HG02759 (cell line): Measurements from ENCODE around the gene MMP28.

Source experiments
- ATAC-seq: cut with Tn5 transposase; IDR thresholded peaks from one replicate; pipeline ENCODE4 v1.9.1; 2021; ENCODE audit warnings: mild to moderate bottlenecking, moderate library complexity; ENCODE audit not compliant: unreplicated experiment

MMP28 gene

DNA sequence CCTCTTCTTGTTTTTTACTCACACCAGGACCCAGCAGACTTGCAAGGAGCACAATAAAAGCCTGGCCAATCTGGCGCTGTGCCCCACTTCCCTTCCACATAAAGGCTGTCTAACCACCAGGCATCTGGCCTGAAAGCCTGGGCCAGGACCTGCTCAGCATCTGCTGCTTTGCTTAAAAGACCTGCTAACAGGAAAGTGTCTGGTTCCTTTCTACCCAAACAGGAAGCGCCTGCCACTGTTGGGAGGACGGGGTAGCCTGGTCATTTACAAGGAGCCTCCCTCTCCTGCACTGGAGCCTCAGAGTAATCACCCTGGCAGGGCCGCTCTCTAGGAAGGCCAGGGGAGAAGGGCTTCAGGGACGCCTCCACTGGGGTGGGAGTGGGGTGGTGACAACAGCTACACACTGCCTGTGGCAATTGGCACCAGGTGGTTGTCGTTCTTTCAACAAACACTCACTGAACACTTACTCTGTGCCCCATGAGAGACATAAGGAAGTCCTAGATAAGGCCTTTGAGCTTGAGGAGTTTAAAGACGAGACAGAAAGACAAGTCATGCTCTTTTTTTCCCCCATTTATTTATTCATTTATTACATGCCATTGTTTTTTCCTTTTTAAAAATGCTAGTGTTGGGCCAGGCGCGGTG is 6.3 kb upstream of the MMP28 start:
- ATAC-seq, result no peak

DNA sequence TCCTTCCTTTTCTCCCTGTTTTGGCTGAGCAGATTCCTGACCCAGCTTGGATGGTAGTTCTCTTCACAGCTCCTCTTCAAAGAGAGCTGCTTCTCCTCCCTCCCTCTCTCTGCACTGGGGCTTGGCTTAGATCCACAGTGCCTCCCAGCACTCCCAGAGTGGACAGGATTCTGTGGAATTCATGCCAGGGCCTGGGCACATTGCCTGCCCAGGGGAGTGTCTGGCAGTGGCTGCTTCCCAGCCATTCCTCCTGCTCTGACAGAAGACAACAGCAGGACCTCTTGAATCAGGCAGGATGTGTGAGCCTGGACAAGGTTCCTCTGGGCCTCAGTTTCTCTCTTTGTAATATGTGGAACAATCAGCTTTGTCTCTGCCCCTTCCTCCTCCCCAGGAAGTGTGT is 4.5 kb upstream of the MMP28 start:
- ATAC-seq, result no peak

DNA sequence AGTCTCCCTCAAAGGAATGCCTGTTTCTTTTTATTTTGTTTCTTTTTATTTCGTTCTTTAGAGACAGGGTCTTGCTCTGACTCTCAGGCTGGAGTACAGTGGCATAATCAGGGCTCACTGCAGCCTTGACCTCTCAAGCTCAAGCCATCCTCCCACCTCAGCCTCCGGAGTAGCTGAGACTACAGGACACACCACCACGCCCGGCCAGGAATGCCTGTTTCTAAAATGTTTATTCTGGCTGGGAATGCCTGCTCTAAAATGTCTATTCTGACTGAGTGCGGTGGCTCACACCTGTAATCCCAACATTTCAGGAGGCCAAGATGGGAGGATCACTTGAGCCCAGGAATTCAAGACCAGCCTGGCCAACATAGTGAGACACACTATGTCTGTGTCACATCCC is 2.5 kb upstream of the MMP28 start:
- no peak for ATAC-seq

DNA sequence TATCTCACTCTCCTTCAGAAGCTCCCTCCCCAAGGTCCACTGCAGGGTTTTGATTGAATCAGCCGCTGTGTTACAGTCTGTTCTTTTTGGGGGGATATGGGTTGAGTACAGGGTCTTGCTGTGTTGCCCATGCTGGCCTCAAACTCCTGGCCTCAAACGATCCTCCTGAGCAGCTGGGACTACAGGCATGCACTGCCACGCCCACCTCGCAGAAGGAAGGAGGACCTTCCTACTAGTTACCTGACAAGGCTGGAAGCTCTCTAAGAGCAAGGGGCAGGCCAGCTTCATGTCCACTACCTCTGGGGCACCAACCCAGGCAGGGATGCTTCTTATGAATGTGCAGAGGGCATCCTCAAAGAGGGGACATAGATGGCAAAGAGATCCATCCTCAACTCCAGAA is 1.9 kb upstream of the MMP28 start:
- no peak for ATAC-seq

DNA sequence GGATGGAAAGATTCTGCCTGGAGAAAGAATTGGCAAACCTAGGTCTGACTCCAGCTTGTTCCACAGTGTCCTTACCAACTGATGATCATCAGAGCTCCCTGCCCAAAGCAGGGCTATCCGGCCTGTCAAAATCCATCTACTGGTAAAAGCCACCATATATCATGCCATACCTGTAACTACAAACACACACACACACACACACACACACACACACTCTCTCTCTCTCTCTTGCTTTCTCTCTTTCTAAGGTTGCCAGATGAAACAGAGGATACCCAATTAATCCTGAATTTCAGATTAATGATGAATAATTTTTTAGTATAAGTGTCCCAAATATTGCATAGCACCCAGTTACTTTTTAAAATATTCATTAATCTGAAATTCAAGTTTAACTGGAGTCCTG is 1.5 kb upstream of the MMP28 start:
- no peak for ATAC-seq

DNA sequence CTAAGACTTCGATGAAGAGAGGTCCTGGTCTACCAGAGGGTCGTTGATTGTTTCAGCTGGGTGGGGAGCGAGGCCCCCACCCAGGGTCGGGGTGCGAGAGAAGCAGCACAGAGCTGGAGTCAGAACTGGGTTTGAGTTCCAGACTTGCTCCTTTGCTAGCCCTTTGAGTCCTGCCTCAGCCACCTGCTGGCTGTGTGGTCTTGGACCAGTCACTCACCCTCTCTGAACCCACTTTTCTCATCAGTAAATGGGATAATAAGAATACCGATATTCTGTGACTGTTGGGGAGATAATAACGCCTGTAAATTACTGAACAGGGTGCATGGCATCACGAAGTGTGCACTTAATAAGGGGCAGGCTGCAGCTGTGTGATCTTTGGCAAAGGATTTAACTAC is 427 bp upstream of the MMP28 start:
- no peak for ATAC-seq

DNA sequence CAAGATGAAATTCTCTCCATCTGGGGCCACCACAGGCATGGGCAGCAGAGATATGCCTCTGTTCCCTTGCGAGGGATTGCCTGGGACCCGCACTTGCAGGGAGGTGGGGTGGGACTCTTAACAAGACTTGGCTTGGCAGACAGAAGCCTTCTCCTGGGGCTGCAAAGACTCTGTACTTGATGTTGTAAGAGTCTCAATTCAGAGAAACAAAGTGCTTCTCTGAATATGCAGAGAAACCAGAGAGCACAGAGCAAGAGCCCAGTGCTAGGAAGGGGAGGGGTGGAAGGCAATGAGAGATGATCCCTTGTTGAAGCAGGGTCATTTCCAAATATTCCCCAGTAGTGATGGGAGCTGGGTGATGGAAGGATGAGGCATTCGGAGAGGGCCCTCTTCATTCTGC is 2.2 kb downstream of the MMP28 start:
- ATAC-seq, result no peak

DNA sequence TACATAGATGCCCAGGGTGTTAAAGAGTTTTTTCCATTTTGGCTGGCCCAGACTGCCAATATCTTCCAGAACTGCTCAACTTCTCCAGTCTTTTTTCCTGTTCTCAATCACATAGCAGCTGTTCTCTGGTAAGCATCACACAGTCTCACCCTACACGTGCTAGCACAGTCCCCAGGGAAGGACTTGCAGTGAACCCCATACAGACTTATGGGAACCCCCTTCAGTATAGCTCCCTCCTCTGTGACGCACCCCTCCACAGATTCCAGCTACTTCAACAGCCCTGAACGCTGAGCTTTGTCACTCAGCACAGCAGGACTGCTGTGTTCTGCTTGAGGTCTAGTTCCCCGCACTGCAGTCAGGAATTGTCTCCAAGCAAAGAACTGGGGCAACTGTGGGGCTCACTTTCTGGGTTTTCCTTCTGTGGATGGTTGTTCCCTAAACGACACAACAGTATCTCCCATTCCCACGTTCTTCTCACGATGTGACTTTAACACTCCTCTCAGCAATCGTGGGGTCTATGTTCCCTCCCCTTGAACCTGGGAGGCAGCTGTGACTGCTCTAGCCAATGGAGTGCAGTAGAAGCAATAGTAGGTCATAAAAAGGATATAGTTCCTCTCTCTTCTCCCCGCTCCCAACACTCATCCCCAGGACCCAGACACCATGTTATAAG is 3.6 kb downstream of the MMP28 start:
- ATAC-seq, result no peak

DNA sequence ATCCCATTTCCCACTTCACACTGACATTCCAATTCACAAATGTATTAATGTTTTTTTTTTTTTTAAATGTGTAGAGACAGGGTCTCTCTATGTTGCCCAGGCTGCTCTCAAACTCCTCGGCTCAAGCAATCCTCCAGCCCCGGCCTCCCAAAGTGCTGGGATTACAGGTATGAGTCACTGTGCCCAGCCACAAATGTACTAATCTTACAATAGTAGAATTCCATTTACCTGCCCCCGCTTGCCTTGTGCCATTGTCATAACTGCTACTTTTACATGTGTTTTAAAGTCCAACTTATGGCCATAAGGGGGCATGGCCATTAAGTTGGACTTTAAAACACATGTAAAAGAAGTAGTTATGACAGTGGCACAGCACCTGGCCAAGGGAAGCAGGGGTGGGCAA is 4.6 kb downstream of the MMP28 start:
- ATAC-seq, result no peak

DNA sequence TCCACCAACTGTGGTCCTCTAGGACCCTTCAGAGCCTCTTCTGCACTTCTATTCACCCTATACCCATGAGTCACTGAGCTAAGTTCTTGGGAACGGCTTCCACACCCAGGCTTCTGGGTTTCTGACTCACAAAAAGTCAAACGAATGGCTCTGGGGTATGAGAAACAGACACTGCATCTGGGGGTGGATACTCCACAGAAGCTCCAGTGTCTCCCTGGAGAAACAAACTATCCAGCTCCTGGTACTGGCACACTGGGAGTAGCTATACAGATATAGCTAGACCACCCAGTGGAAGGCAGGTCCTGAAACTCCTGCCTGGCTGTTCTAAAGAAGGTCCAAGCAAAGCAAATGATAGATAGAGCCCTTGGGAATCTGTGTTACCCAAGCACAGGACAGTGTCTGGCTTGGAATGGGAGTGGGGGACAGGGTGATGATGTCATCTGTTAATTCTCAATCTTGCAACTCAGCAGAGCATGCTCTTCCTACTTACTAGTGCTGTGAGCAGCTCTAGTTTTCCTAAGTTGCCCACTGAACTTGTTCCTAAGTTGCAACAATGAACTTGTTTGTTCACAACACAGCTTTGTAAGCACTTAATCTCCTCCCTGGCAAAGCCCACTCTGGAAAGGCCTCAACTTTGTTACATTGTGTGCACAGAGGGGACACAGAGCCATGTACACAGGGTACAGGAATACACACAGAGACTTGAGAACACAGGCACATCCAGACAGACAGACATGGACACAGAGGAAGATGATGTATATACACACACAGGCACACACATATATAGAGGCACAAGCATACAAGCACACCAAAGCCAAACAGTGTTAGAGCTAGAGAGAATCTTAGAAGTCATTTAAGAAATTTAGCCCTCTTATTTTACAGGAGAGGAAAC is 6.7 kb downstream of the MMP28 start:
- ATAC-seq, result no peak

DNA sequence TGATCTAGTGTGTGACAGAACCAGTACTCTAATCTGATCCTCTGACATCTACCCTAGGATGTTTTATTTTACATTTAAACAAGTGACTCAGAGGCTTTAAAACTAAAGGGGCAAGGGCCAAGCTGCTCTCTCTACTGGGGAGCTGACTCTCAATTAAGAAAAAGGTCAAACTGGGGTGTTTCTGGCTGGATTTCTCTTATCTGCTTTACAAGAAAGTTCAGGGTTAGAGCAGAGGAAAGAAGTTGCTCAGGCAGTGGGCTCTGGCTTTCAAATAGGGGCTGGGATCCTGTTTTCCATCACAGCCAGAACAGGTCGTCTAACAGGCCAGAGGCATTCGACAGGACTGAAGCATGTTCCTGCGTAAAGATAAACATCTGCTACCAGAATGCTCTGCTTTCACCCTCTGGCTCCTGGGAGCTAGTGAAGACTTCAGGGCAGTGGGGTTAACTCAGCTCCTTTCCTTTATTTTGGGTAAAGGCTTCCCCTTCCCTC is 8.5 kb downstream of the MMP28 start:
- no peak for ATAC-seq

DNA sequence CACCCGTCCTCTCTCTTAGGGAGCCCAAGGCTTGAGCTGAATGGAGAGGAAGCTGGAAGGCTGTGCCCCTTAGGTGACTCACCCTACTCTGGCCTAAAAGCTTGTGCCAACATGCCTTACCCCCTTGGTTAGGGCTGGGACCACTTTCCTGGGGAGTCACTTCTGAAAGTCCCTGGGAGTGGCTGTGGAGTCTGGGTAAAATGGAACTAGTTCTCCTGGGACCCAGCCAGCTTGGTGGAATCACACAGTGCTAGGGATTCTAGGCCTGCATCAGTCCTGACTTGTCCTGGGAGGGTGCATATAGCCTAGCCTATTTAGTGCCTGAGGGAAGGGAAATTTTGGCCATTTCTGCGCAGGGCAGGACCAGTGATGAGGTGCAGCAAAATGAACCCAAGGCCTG is 10.5 kb downstream of the MMP28 start:
- ATAC-seq, result no peak

DNA sequence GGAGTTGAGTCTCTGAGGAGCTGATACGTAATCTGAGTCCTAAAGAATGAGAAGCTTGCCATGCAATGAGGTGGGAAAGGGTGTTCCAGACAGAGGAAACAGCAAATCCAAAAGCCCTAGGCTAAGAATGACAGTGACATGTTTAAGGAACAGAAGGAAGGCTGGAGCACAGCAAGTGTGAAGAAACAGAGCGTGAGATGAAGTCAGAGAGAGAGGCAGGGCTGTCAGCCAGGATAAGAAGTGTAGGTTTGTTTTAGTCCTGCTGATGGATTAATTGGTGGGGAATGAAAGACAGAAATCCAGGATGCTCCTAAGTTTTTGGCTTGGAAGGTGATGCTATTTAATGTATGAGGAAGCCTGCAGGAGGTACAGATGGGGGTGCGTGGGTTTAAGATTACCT is 14.5 kb downstream of the MMP28 start:
- no peak for ATAC-seq

DNA sequence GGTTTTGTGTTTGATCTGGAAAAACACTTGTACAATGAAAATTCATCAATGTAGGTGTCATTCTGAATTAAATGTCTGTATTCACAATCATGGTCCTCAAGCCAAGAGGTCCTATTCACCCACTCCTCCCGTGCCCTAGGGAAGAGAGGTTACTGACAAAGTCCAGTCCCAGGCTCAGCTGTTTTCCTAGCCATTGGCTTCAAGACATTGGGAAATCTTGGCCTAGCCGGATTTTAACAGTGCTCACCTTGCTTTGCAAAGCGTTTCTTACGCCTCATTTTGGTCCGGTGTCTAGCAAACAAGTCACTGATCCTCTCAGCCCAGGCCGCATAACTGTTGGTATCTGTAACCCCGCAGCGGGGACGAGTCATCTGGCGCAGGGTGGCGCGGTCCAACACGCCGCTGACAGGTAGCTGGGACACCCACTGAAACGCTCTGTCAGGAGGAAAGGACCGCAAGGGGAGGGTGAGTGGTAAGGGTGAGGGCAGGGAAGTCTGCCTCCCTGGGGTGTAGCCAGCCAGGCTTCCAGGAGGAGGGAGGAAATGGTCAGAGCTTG is 16.7 kb downstream of the MMP28 start:
- no peak for ATAC-seq

DNA sequence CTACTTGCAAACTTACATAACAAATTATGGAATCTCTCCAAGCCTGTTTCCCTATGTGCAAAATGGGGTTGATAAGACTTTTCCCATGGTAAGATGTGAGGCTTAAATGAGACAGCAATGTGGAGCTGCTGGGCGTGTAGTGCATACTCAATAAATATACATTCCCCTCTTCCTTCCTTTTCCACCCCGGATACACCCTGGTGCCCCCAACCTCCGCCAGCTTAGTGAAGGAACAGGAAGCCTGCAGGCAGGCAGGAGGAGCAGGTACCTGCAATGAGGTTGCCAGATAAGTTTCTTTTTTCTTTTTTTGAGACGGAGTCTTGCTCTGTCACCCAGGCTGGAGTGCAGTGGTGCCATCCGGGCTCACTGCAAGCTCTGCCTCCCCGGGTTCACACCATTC is 19.9 kb downstream of the MMP28 start:
- no peak for ATAC-seq

DNA sequence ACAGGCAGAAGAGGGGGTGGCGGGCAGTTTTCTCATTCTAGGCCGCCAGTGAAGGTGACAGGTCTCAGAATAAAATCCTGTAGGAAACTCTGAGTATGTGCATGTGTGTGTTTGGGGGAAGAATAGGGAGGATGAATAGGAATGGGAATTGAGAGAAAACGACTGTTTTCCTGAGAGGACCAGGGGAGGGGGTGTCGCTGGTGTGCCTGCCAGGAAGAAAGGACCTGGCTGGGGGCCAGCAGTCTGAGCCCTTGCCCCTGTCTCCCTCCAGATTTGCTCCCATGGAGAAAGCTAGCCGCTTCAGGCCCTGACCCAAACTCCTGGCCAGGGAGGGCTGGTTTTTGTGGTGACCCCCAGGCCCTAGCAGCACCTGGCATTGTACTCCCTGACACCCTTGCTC is 20.4 kb downstream of the MMP28 start:
- ATAC-seq, result no peak

DNA sequence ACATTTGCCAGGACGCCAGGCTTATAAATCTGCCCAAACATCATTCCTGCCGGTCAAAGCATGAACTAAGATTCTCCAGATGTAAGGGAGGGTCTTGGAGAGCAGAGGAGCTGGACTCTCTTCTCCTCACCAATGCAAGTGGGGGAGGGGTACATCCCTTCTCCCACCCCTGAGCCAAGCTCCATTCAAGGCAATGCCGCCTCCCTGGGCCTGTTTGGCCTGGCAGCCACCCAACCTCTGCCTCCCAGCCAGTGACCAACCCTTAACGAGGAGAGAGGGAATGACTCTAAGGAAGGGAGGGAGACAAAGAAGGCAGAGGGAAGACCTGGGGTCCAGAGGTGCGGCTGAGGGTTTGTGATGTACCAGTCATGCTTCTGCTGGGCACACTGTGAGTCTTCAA is 20.9 kb downstream of the MMP28 start:
- ATAC-seq, result no peak

DNA sequence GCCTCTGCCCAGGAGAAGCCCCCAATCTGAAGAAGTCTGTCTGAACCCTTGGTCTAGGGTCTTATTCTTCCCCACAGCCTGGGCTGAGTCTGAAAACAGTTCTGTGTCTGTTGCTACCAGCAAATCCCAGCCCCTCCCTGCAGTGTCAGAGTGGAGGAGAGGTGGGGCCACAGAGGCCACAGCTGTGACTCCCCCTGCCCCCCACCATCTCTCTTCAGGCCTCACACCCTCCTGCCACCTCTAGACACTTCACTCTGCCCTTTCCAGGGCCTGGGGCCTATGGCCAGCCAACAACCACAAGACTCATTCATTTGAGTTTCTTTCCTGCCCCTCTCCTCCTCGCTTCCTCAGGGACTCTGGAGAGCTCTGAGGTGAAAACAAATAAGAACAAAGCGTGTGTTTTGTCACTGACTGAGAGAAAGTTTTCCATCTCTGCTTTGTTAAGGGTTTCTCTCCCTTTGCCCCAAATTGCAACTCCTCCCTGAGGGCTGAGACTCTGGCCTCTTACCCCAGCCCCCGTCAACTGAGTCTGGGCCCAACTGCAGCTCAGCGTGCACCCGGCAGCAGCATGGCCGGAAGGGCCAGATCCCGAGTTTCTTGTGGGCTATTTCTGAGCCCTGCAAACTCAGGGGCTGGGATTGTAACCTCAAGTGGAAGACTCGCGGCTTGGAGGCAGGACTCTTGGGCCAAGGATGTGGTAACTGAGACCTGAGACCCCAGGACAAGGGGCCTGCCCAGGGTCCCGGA is 21.6 kb downstream of the MMP28 start:
- no peak for ATAC-seq

DNA sequence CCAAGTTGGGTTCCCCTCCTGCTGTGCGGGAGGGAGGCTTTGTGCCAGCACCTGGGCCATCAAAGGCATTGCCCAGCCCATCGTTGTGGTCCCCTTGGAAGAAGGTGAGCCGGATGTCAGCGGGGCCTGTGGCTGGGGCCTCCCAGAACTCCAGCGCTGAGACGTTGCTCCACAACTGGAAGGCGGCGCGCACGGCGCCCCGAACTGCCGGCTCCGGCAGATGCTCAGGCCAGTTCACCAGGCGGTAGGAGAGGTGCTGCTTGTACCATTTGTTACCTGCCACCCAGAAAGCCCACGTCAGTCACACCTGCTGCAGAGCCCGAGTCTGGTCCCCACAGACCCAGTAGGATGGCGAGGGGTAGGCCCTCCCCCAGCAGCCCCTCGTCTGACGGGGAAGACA is 22.3 kb downstream of the MMP28 start:
- ATAC-seq, result no peak

DNA sequence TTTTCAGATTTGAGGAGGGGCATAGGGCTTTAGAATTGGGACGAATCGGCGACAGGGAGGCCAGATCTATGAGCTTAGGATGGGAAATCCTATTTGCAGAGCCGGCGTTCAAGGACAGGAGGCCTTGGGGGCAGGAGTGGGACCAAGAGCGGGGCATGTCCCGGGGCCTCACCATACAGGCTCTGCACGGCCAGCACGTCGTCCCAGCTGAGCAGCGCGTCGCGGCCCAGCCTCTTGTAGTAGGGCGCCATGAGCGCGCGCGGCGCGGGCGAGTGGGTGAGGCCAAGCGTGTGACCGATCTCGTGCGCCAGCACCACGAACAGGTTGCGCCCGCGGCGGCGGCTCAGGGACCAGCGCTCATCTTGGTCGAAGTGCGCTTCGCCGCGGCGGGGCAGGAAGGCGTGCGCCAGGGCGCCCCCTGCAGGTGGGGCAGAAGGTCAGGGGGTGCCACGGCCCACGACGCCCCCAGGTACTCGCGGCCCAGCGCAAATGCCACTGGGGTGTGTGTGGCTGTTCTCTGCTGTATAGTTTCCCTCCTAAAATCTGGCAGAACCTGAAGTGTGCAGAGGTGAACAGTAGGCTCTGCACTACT is 25.4 kb downstream of the MMP28 start:
- ATAC-seq, result no peak

DNA sequence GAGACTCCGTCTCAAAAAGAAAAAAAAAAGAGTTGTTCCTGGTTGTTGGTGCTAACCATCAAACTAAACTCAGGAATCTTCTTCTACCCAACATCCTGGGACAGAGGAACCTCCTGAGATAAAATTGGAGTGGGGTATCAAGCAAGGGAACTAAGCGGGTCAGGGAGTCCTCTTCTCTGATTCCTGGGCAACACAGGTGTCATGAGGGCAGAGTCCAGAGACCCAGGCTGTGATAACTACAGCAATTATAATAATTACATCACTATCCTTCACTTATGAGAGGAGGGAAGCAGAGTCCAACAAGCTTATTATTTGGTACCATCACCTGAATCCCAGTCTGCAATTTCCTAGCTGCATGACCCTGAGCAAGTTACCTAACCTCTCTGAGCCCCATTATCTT is 26.6 kb downstream of the MMP28 start:
- ATAC-seq, result no peak
